Panc1 (cell line): Measurements from ENCODE around the gene GPRIN2. TPM values are rescaled to one million over a fixed set of nuclear protein-coding genes. Genes with fewer than 3 reads are reported as not detected.

ENCODE experiments used
- ATAC-seq: fragments of 200-7000 bp; cut with Tn5 transposase; 2 replicates; pipeline ENCODE4 v1.9.1; 2020; ENCODE audit warnings: mild to moderate bottlenecking, moderate library complexity
- BruUV-seq: library from RNA; stranded (reverse); fragments of 400-500 nt; replicated peaks from 2 replicates; lab custom pipeline; 2021; lab: Mats Ljungman, UMichigan
- CTCF ChIA-PET: fragments of 300-600 bp; sonication (Branson Sonifier 250); formaldehyde crosslinking; loops from one replicate; lab custom pipeline; 2022; ENCODE audit warnings: antibody characterized with exemption; lab: Charles Lee
- POLR2A ChIA-PET: fragments of 300-600 bp; sonication (Branson Sonifier 250); formaldehyde crosslinking; loops from one replicate; lab custom pipeline; 2022; ENCODE audit warnings: antibody characterized with exemption; lab: Charles Lee
- DNase-seq: peaks from one replicate; pipeline ENCODE4 v3.0.0-alpha.2; 2010; ENCODE audit warnings: low read depth, low spot score
- H3K27ac ChIP-seq: 2 replicates; pipeline ENCODE4 v1.5.1; 2011; ENCODE audit warnings: mild to moderate bottlenecking, low read length, inconsistent platforms
- H3K27me3 ChIP-seq: fragments of 200-500 bp; sonication (Bioruptor generic); 2 replicates; pipeline ENCODE4 v1.6.0; 2014; ENCODE audit warnings: low read length, inconsistent platforms; ENCODE audit not compliant: control insufficient read depth, insufficient read depth
- H3K36me3 ChIP-seq: fragments of 200-500 bp; sonication (Bioruptor generic); 2 replicates; pipeline ENCODE4 v1.5.1; 2014; ENCODE audit warnings: inconsistent platforms, mild to moderate bottlenecking, low read length, moderate library complexity; ENCODE audit not compliant: control insufficient read depth, insufficient read depth
- H3K4me1 ChIP-seq: 2 replicates; pipeline ENCODE4 v1.5.1; 2011; ENCODE audit warnings: inconsistent platforms, mild to moderate bottlenecking, low read length, moderate library complexity; ENCODE audit not compliant: control insufficient read depth, insufficient read depth
- H3K4me3 ChIP-seq, 2 experiments: 2 replicates each; pipeline ENCODE4 v1.5.1; 2011 to 2012; ENCODE audit warnings: low read depth in 2 of 2, low read length in 2 of 2, mild to moderate bottlenecking in 2 of 2, inconsistent platforms in 1 of 2, moderate library complexity in 1 of 2
- H3K9me3 ChIP-seq: fragments of 200-500 bp; sonication (Bioruptor generic); 2 replicates; pipeline ENCODE4 v1.5.1; 2014; ENCODE audit warnings: low read depth, mild to moderate bottlenecking, inconsistent platforms, low read length, moderate library complexity; ENCODE audit not compliant: control insufficient read depth, insufficient read depth
- CTCF ChIP-seq: fragments of 450-650 bp; IDR thresholded peaks from 2 replicates; pipeline ENCODE4 v1.5.1; 2017; ENCODE audit warnings: mild to moderate bottlenecking
- POLR2AphosphoS5 ChIP-seq: IDR thresholded peaks from 2 replicates; pipeline ENCODE4 v1.6.1; 2012; ENCODE audit warnings: mild to moderate bottlenecking, low read depth, low read length, moderate library complexity
- REST ChIP-seq, 2 experiments: IDR thresholded peaks; 2 replicates each; pipeline ENCODE4 v1.6.1; 2011 to 2012; ENCODE audit warnings: low read depth in 2 of 2, control low read depth in 1 of 2, low read length in 1 of 2, mild to moderate bottlenecking in 1 of 2, moderate library complexity in 1 of 2; ENCODE audit not compliant: insufficient read depth in 1 of 2
- SIN3A ChIP-seq: IDR thresholded peaks from 2 replicates; pipeline ENCODE4 v1.6.1; 2012; ENCODE audit warnings: low read depth, mild to moderate bottlenecking, low read length, moderate library complexity, borderline replicate concordance; ENCODE audit not compliant: insufficient read depth
- TCF7L2 ChIP-seq: IDR thresholded peaks from 2 replicates; pipeline ENCODE4 v1.6.1; 2011; ENCODE audit warnings: mild to moderate bottlenecking, low read depth, low read length, inconsistent platforms
- in situ Hi-C: cut with HindIII; loops from 2 replicates; pipeline ENCODE4 v1.10.0; 2016; ENCODE audit warnings: low sequenced_read_pairs, low pct_unique_long_range_greater_than_20kb
- intact Hi-C: fragments of 100-400 bp; cut with micrococcal nuclease; formaldehyde crosslinking; loops from one replicate; pipeline ENCODE4 v1.10.0; 2022; ENCODE audit not compliant: unreplicated experiment
- total RNA-seq: library from RNA; stranded (reverse); gene quantifications from one replicate; pipeline ENCODE4 v1.2.1, GENCODE V29; 2021; ENCODE audit not compliant: unreplicated experiment

The GPRIN2 gene
- total RNA-seq, 1 experiment from 2014 or later: 12.9 TPM

- Histone ChIP-seq H3K27me3 (no peaks in the 10 kb centered on the region), H3K4me3 (no peak overlapping the region), H3K9me3 (no peaks in the 10 kb centered on the region), H3K4me1 (peaks cover 22% of the 10 kb centered on the region), H3K27ac (peak overlapping the region; percentile 30), H3K36me3 (no peaks in the 10 kb centered on the region)
- BruUV-seq: no TSS peak
- CTCF ChIA-PET: no interaction called here
- in situ Hi-C loops: no loop called here
- intact Hi-C loops: no loop called here
- TF ChIP-seq REST (IDR thresholded peaks at IDR 0.05; ENCODE audit: insufficient read depth in 1 of 2, low read depth in 2 of 2, low read length in 1 of 2) (no peak), TCF7L2 (no peak), SIN3A (no peak), CTCF (no peak), POLR2AphosphoS5 (no peak)
- DNase-seq (no peak), ATAC-seq (0 out of 2 replicates have a peak, but pooled peaks have one; percentile 10)
- POLR2A ChIA-PET: no interaction called here
These were observed 13.6 kb downstream of the GPRIN2 start for GRCh38 chr10:46542567-46543465.

GRCh38 chr10:46541735-46542566, 14.5 kb downstream of the GPRIN2 start:
- Histone ChIP-seq H3K27me3 (no peaks in the 10 kb centered on the region), H3K27ac (peak overlapping the region; percentile 45), H3K36me3 (no peaks in the 10 kb centered on the region), H3K4me3 (no peak overlapping the region), H3K9me3 (no peaks in the 10 kb centered on the region), H3K4me1 (peaks cover 26% of the 10 kb centered on the region)
- CTCF ChIA-PET: no interaction called here
- in situ Hi-C loops (no loop called here), intact Hi-C loops (no loop called here)
- POLR2A ChIA-PET: no interaction called here
- TSS peak; percentile 44 for BruUV-seq
- TF ChIP-seq POLR2AphosphoS5 (0 out of 2 replicates have a peak, but pooled peaks have one; percentile 16), SIN3A (no peak)
- no peak for DNase-seq
- ATAC-seq: no peak
